HEK293T (cell line): Measurements from ENCODE around the gene RNF227.

Experiments
- BHLHE40 ChIP-seq: fragments of 450-650 bp; IDR thresholded peaks from 2 replicates; pipeline ENCODE4 v1.6.1; 2016; ENCODE audit warnings: mild to moderate bottlenecking, moderate library complexity, borderline replicate concordance
- CTBP1 ChIP-seq: fragments of 450-650 bp; IDR thresholded peaks from 2 replicates; pipeline ENCODE4 v1.6.1; 2016; ENCODE audit warnings: borderline replicate concordance
- ELF4 ChIP-seq: fragments of 450-650 bp; IDR thresholded peaks from 2 replicates; pipeline ENCODE4 v1.6.1; 2017; ENCODE audit warnings: antibody characterized with exemption
- FOXA1 ChIP-seq: fragments of 450-650 bp; IDR thresholded peaks from 2 replicates; pipeline ENCODE4 v1.6.1; 2016; ENCODE audit warnings: mild to moderate bottlenecking
- FOXK2 ChIP-seq: fragments of 450-650 bp; IDR thresholded peaks from 2 replicates; pipeline ENCODE4 v1.6.1; 2016; ENCODE audit warnings: mild to moderate bottlenecking
- FOXM1 ChIP-seq: fragments of 450-650 bp; IDR thresholded peaks from 2 replicates; pipeline ENCODE4 v1.6.1; 2017; ENCODE audit warnings: mild to moderate bottlenecking, borderline replicate concordance
- L3MBTL2 ChIP-seq: fragments of 450-650 bp; conservative IDR thresholded peaks from 2 replicates; pipeline ENCODE4 v1.6.1; 2016; ENCODE audit warnings: mild to moderate bottlenecking
- LEF1 ChIP-seq: fragments of 450-650 bp; IDR thresholded peaks from 2 replicates; pipeline ENCODE4 v1.6.1; 2017; ENCODE audit warnings: mild to moderate bottlenecking, borderline replicate concordance
- NFRKB ChIP-seq: fragments of 450-650 bp; IDR thresholded peaks from 2 replicates; pipeline ENCODE4 v1.6.1; 2016; ENCODE audit warnings: mild to moderate bottlenecking, moderate library complexity
- SP1 ChIP-seq: fragments of 450-650 bp; IDR thresholded peaks from 2 replicates; pipeline ENCODE4 v1.6.1; 2017
- SUZ12 ChIP-seq: fragments of 450-650 bp; IDR thresholded peaks from 2 replicates; pipeline ENCODE4 v1.6.1; 2016; ENCODE audit warnings: mild to moderate bottlenecking
- TARDBP ChIP-seq: fragments of 450-650 bp; IDR thresholded peaks from 2 replicates; pipeline ENCODE4 v1.6.1; 2016
- ZNF384 ChIP-seq: fragments of 450-650 bp; IDR thresholded peaks from 2 replicates; pipeline ENCODE4 v1.6.1; 2016
- TF ChIP-seq, protein P1 (sequence below): fragments of 450-650 bp; IDR thresholded peaks from 2 replicates; pipeline ENCODE4 v1.6.1; 2016

DNA sequence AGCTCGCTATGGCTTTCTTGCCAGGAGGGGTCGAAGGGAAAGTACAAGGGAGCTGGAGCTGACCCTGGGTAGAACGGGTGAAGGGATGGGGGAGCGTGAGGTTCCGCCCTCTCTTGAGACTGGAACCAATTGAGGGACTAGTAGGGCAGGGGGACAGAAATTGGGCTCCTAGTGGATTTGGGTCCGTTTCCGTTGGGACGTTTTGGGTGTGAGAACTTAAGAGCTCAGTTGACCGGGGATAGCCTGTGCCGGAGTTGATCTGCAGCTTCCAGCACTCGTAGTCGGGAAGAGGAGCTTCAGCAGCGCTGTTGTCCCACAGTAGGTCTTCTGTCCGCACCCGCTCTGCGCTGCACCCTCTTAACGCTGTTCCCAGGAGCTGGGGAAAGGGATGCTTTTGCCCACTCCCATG is 16.4 kb upstream of the RNF227 start:
- TF ChIP-seq SUZ12, result no peak
- TF ChIP-seq FOXM1, result no peak
- no peak for TF ChIP-seq ELF4
- no peak for TF ChIP-seq LEF1
- no peak for TF ChIP-seq SP1
- no peak for TF ChIP-seq FOXA1
- no peak for TF ChIP-seq TARDBP
- no peak for TF ChIP-seq FOXK2
- no peak for TF ChIP-seq BHLHE40
- 0 out of 2 replicates have a peak, but pooled peaks have one; percentile 2 for TF ChIP-seq L3MBTL2
- no peak for TF ChIP-seq NFRKB
- TF ChIP-seq CTBP1, result no peak
- TF ChIP-seq ZNF384, result no peak
- TF ChIP-seq, protein P1, sequence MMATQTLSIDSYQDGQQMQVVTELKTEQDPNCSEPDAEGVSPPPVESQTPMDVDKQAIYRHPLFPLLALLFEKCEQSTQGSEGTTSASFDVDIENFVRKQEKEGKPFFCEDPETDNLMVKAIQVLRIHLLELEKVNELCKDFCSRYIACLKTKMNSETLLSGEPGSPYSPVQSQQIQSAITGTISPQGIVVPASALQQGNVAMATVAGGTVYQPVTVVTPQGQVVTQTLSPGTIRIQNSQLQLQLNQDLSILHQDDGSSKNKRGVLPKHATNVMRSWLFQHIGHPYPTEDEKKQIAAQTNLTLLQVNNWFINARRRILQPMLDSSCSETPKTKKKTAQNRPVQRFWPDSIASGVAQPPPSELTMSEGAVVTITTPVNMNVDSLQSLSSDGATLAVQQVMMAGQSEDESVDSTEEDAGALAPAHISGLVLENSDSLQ, result no peak
